Activated T-helper 2 cell treated with anti-CD3 and anti-CD28 coated beads, Interferon-gamma antibody, Interleukin-2, Interleukin-4, amounts not matched to agents 10 μg/mL and 5 μg/mL and 100 μg/mL, durations not matched to agents 14 hours and 24 hours and 36 hours (primary cell): ENCODE results near the gene STAP2. TPM values are rescaled to one million over a fixed set of nuclear protein-coding genes. Genes with fewer than 3 reads are reported as not detected.

Experiments
- DNase-seq: peaks from one replicate; pipeline ENCODE4 v3.0.0; 2021; ENCODE audit warnings: low spot score
- H3K27ac Mint-ChIP-seq: one replicate; pipeline ENCODE4 v1.8.0; 2021; ENCODE audit warnings: mixed read lengths
- H3K27me3 Mint-ChIP-seq: one replicate; pipeline ENCODE4 v1.8.0; 2021; ENCODE audit warnings: low read depth, mixed read lengths
- H3K36me3 Mint-ChIP-seq: one replicate; pipeline ENCODE4 v1.8.0; 2021; ENCODE audit warnings: low read depth, mixed read lengths
- H3K4me1 Mint-ChIP-seq: one replicate; pipeline ENCODE4 v1.8.0; 2021; ENCODE audit warnings: low read depth, mixed read lengths
- H3K4me3 Mint-ChIP-seq: one replicate; pipeline ENCODE4 v1.8.0; 2021; ENCODE audit warnings: low read depth, mild to moderate bottlenecking, moderate library complexity, mixed read lengths
- H3K9me3 Mint-ChIP-seq: one replicate; pipeline ENCODE4 v1.8.0; 2021; ENCODE audit warnings: mixed read lengths
- intact Hi-C: fragments of 100-400 bp; cut with micrococcal nuclease; formaldehyde crosslinking; loops from one replicate; pipeline ENCODE4 v1.15.1; 2023
- total RNA-seq: library from RNA; stranded (reverse); gene quantifications from 2 replicates; pipeline ENCODE4 v1.2.3, GENCODE V29; 2022

STAP2 gene
- total RNA-seq, 1 donor from 2014 or later, result 17.1 TPM

DNA sequence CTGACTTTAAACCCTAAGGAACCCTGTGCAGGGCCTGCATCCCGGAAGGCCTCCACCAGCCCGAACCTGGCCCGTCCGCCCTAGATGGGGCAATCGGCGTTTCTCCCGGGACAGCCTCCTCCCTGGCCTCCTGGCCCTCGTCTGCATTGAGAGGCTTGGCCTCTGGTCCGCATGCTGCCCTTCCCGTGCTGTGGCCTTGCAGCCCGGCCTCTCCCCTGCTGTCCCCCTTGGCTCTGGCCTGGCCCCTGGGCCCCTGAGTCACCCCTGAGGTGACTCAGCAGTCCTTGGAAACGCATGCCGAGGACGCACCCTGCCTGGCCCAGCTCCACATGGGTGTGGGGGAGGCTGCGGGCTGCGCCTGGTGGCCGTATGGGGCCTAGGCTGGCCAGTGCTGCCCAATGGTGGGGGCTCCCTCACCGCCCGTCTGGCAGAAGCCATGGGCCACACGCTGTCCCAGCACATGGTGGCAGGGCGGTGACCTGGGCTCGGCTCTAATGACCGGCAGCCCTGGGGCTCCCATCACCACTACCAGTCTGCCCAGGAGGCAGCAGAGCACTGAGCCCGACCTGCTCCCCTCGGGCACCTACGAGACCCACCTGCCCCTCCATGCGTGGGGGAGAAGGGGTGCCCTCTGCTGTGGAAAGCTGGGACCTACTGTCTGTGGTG, 36.0 kb upstream of the STAP2 start:
- intact Hi-C loops, result no loop called here
- H3K4me1 Mint-ChIP-seq, result peaks cover 45% of the 10 kb centered on the region
- DNase-seq, result no peak
- H3K27me3 Mint-ChIP-seq, result no peaks in the 10 kb centered on the region
- no peaks in the 10 kb centered on the region for H3K9me3 Mint-ChIP-seq
- peaks cover 13% of the 10 kb centered on the region for H3K36me3 Mint-ChIP-seq
- H3K4me3 Mint-ChIP-seq, result no peak overlapping the region
- H3K27ac Mint-ChIP-seq, result no peak overlapping the region

DNA sequence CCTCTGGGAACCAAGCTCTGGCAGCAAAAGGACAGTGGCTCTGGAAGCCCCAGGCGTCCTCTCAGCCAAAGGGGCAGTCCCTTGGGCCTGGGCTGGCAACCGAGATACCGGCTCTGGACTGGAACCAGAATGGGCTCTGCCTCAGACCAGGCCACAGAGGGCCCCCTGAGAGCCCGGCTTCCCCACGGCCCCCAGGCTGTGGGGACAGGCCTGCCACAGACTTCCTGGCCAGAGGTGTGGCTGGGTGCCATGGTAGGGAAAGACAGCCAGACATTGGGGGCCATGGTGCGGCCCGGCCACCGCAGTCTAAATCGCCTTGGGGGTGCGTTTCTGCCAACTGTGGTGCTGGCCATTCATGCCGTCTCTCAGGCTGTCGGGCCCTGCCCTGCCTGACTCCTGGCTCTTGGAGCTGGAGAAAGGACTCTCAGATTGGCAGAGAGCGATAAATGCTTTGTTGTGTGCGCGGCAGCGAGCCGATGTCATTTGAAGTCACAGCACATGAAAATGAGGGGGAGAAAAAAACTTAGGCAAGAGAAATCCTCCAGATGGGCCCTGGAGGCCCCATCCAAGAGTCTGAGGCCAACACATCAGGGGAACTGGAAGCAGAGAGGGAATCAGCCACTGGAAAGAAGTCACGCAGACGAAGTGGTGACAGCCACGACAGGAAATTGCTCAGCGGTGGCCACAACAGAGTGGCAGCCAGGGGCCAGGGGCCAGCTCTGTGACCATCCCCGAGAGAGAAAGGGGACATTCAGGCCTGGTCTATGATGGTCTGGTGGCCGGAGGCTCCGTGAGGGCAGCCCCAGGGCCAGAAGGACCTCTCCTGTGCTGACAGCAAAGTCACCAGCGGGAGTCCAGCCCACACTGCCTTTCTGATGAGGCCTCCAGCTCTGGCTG, 35.2 kb upstream of the STAP2 start:
- Mint-ChIP-seq H3K27ac (no peak overlapping the region), H3K4me1 (peaks cover 42% of the 10 kb centered on the region), H3K36me3 (peaks cover 11% of the 10 kb centered on the region), H3K4me3 (no peak overlapping the region), H3K27me3 (no peaks in the 10 kb centered on the region), H3K9me3 (no peaks in the 10 kb centered on the region)
- intact Hi-C loops, result no loop called here
- DNase-seq, result no peak

DNA sequence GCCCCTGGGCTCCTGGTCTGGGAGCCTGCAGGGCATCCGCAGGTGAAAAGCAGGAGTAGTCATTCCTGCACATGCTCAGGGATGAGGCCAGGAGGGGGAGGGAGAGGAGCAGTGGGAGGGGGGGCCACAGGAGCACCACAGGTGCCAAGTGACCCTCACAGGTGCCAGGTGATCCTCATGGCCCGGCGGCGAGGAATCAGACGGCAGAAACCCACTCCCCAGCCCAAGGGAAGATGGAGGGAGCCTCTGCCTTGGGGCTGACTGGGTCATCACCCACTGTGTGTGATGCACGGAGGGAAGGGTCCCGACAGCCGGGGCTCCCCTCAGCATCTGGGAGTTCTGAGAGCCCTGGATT, 34.4 kb upstream of the STAP2 start:
- Mint-ChIP-seq H3K4me1 (peaks cover 46% of the 10 kb centered on the region), H3K36me3 (peaks cover 11% of the 10 kb centered on the region), H3K9me3 (no peaks in the 10 kb centered on the region), H3K27me3 (no peaks in the 10 kb centered on the region), H3K4me3 (no peak overlapping the region), H3K27ac (no peak overlapping the region)
- DNase-seq, result no peak
- intact Hi-C loops, result no loop called here

DNA sequence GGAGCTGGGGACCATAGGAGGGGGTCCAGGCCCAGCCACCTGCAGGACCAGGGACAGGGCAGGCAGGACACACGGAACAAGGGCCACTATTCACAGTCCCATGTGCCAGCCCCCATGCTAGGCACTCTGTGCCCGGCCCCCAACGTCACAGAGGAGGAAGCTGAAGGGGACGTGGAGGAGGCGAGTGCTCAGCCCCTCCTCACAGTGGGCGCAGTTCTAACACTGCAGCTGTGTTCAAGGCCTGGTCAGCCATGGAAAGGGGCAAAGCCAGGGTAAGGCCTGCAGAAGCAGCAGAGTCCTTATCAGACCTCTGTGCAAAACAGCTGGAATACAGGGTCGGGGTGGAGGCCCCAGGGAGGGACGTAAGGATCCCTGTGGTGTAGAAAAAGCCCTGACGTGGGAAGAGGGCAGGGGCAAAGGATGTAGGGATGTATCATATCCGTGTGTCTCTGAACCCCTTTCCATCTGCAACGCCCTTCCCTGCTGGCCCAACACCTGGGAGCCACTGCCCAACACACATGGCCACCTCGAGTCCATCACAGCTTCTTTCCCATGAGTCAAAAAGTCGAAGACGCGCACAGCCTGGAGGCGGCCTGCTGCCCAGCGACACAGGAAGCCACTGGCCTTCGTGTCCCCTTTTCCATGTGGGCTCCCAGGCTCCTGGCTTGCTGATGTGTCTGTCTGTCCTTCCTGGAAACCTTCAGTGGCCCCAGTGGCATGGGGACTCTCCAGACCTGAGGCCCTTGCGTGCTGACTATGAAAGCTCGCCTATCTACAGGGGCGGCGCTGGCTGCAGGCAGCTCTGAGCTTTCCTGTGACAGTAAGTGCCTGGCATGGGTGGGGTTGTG, 33.8 kb upstream of the STAP2 start:
- Mint-ChIP-seq H3K27me3 (no peaks in the 10 kb centered on the region), H3K27ac (no peak overlapping the region), H3K4me3 (no peak overlapping the region), H3K9me3 (no peaks in the 10 kb centered on the region), H3K4me1 (peaks cover 45% of the 10 kb centered on the region), H3K36me3 (peaks cover 11% of the 10 kb centered on the region)
- DNase-seq, result no peak
- intact Hi-C loops, result no loop called here

DNA sequence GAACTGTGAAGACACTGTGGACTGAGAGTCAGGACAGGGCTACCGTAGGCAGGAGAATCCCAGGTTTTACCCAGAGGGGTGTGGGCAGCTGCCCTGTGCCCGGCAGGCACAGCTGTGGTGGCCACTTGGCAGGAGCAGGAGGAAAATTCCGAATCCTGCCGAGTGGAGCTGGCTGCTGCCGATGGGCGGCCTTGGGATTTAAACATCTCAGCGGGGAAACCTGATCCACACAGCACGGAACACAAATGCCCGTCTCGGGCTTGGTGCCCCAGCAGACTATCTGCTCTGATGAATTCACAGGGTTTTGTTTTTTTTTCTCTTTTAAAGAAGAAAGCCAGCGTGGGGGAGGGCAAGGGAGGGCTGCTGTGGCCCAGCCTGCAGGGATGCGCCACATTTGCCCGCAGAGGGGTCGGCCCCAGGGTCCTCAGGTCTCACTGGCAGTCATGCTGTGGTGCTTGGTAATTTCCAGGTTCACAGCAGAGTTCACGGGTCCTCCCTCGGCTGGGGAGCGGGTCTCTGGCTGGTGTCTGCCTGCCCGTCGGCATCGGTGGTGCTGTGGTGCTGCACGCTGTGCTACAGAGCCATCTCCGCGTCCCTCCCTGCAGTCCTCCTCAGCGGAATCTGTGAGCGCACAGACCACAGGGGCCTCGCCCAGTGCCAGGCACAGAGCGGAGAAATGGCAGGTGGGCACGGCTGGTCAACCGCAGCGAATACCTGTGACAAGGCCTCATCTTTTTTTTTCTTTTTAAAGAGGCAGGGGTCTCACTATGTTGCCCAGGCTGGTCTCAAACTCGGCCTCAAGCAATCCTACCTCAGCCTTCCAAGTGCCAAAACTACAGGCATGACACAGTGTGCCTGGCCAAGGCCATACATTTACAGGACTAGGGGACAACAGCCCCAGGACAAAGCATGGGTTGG, 32.9 kb upstream of the STAP2 start:
- DNase-seq, result no peak
- Mint-ChIP-seq H3K9me3 (no peaks in the 10 kb centered on the region), H3K36me3 (peaks cover 8% of the 10 kb centered on the region), H3K27me3 (no peaks in the 10 kb centered on the region), H3K4me1 (peaks cover 44% of the 10 kb centered on the region), H3K27ac (peak overlapping the region; percentile 33), H3K4me3 (no peak overlapping the region)
- intact Hi-C loops, result no loop called here

DNA sequence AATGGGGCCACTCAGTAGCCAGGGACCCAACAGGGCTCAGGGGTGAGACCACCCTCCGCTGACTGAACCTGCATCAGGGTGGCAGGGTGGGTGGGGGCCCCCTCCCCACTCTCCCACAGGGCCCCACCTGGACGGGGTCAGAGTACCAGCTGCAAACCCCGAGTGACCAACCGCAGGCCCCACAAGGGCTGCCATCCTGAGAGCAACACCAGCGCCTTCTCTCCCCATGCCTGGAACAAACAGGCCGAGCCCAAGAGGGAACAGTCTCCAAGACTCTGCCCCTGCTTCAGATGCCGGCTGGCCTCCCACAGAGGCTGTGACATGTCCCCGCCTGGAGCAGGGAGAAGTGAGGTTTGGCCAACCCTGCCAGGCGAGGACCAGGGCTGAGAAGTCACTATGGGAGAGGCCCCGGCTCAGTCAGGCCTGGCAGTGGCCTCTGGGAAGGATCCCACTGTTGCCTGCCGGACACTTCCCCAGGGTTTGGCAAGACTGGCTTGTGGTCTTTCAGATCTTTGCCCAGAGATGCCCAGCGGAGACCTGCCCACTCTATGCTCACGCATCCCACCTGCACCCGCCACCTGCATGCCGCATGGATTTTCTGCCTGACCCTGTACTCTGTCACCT, 31.9 kb upstream of the STAP2 start:
- Mint-ChIP-seq H3K36me3 (peaks cover 11% of the 10 kb centered on the region), H3K9me3 (no peaks in the 10 kb centered on the region), H3K27me3 (no peaks in the 10 kb centered on the region), H3K27ac (peak overlapping the region; percentile 55), H3K4me3 (peak overlapping the region; percentile 45), H3K4me1 (peaks cover 35% of the 10 kb centered on the region)
- DNase-seq, result no peak
- intact Hi-C loops, result no loop called here

DNA sequence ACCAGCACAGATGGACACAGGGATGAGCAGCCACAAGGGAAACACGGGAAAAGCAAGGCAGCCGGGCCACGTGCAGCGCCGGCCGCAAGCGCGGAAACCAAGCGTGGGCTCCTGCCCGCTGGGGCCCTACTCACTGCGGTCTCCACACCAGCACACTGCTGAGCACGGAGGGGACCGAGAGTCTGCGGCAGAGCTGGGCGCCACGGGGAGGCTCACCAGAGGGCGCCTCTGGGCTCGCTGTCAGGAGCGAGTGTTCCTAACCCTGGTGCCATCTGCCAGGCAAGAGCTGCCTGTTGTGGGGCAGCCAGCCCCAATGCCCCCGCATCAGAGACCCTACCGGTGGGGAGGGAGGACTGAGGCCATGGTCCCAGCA, 31.2 kb upstream of the STAP2 start:
- H3K4me1 Mint-ChIP-seq, result peaks cover 34% of the 10 kb centered on the region
- peak overlapping the region; percentile 82 for H3K27ac Mint-ChIP-seq
- intact Hi-C loops, result loop anchor here (1.0 to 5.0 kb wide), 4 partner anchors 9 to 352 kb away; partner anchors contain the start of genes DPP9, MPND and SH3GL1
- no peaks in the 10 kb centered on the region for H3K9me3 Mint-ChIP-seq
- no peaks in the 10 kb centered on the region for H3K27me3 Mint-ChIP-seq
- H3K4me3 Mint-ChIP-seq, result peak overlapping the region; percentile 66
- peaks cover 11% of the 10 kb centered on the region for H3K36me3 Mint-ChIP-seq
- DNase-seq, result peak; percentile 69

DNA sequence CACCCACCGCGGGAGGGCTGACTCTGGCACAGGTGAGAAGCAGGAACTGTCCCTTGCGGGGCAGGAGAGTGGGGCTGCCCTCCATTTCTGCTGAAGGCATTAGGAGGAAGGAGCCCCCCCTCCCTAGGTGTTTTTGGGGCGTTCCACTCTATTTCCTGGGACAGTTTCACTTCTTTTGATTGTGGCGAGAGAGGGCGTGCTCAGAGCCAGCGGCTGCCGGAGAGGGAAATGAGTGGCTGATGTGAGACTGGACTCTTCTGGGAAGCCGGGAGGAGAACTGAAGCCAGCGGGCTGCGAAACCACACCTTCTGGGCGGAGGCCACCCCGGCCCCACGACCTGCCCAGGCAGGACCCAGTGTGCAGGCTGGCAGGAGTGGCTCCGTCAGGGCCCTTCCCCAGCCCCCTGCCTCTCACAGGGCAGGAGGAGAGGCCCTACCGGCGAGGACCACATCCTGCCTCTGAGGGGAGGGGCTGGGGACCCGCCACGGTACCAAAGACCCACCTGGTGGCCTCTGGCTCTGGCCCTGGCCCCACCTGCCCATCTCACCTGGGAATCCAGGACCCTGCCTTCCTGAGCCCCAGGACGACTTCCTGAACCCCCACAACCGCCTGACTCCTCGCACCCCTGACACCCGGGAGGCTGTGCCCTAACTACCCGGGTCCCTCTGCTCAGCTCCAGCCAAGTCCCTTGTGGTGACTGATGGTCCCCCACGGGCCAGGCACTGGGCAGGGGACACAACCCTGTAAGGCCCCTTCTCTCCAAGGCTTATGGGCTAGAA, 30.7 kb upstream of the STAP2 start:
- Mint-ChIP-seq H3K36me3 (peaks cover 11% of the 10 kb centered on the region), H3K4me1 (peaks cover 34% of the 10 kb centered on the region), H3K9me3 (no peaks in the 10 kb centered on the region), H3K27me3 (no peaks in the 10 kb centered on the region), H3K4me3 (peak overlapping the region; percentile 66), H3K27ac (peak overlapping the region; percentile 85)
- intact Hi-C loops, result loop anchor here (1.0 to 5.0 kb wide), 4 partner anchors 10 to 353 kb away; partner anchors contain the start of genes DPP9, MPND and SH3GL1
- DNase-seq, result peak; percentile 86

DNA sequence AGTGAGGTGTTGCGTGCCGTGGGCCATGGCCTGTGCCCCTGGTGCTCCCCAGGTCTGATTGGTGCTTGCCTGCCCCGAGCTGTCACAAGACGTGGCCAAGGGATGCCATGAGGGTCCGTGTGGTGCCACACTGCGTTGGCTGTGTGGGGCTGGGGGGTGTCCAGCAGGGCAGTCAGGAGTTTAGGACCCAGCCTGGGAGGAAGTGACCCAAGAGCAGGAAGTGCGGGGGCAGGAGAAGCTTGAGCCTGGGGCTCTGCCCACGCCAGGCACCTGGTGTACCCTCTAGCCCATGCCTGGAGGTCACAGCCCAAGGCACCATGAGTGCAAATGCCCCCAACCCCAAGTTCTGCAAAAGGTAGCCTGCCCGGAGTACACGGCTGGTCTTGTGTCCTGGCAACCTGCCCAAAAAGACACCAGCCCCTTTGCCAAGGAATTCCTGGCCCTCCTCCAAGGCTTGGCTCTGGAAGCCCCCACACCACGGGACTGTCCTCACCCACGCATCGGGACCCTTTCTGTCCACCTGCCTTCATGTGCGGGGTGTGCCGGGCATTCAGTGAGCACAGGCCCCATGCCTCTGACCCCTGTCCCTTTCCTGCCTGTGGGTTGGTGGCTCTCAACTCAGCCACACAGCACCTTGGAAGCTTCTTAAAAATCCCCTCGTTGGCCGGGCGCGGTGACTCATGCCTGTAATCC, 29.6 kb upstream of the STAP2 start:
- H3K4me3 Mint-ChIP-seq, result peak overlapping the region; percentile 59
- H3K27ac Mint-ChIP-seq, result peak overlapping the region; percentile 85
- intact Hi-C loops, result loop anchor here (2.0 to 5.0 kb wide), 2 partner anchors 25 to 354 kb away; partner anchors contain the start of genes DPP9 and MPND
- H3K27me3 Mint-ChIP-seq, result no peaks in the 10 kb centered on the region
- no peaks in the 10 kb centered on the region for H3K9me3 Mint-ChIP-seq
- H3K36me3 Mint-ChIP-seq, result peaks cover 15% of the 10 kb centered on the region
- peaks cover 30% of the 10 kb centered on the region for H3K4me1 Mint-ChIP-seq
- no peak for DNase-seq

DNA sequence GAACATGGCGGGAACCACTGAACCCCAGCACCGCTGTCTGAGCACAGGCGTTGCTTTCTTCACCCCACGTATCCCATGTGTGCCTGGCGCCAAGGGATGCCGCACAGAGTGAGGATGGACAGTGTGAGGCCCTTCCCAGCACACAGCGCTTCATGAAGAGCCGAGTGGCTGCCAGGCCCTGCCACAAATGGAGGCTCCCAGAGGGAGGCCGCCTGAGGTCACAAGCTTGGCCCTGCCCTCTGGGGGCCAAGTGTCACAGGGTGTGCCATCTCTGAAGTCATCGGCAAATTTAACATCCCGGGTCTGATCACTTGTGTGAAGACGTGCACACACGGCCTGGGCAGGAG, 29.1 kb upstream of the STAP2 start:
- intact Hi-C loops, result loop anchor here (2.0 to 5.0 kb wide), 2 partner anchors 25 to 355 kb away; partner anchors contain the start of genes DPP9 and MPND
- Mint-ChIP-seq H3K27ac (peak overlapping the region; percentile 42), H3K4me3 (no peak overlapping the region), H3K27me3 (no peaks in the 10 kb centered on the region), H3K9me3 (no peaks in the 10 kb centered on the region), H3K4me1 (peaks cover 30% of the 10 kb centered on the region), H3K36me3 (peaks cover 17% of the 10 kb centered on the region)
- DNase-seq, result no peak
